Suprapubic skin (tissue), 4 donors: ENCODE measurements around the gene CD27. TPM values are rescaled to one million over a fixed set of nuclear protein-coding genes. Genes with fewer than 3 reads are reported as not detected.
A peak's percentile ranks its signal among the peaks of the same experiment; 100 is the strongest.

Source experiments
- DNase-seq, 2 donors: peaks; one replicate each; pipeline ENCODE4 v3.0.0-alpha.2; 2019; ENCODE audit warnings: low spot score in 2 of 2
- H3K27ac ChIP-seq: fragments of 200-600 bp; sonication (generic); one replicate; pipeline ENCODE4 v1.5.1; 2019
- H3K27me3 ChIP-seq: fragments of 200-600 bp; sonication (generic); one replicate; pipeline ENCODE4 v1.5.1; 2019
- H3K36me3 ChIP-seq: fragments of 200-600 bp; sonication (generic); one replicate; pipeline ENCODE4 v1.5.1; 2019
- H3K4me1 ChIP-seq: fragments of 200-600 bp; sonication (generic); one replicate; pipeline ENCODE4 v1.5.1; 2019
- H3K4me3 ChIP-seq: fragments of 200-600 bp; sonication (generic); one replicate; pipeline ENCODE4 v1.5.1; 2019; ENCODE audit warnings: mild to moderate bottlenecking
- H3K9me3 ChIP-seq: fragments of 200-600 bp; sonication (generic); one replicate; pipeline ENCODE4 v1.5.1; 2019
- CTCF ChIP-seq, 2 donors: fragments of 200-600 bp in 1 of 2; fragments of 450-650 bp in 1 of 2; sonication (generic) in 1 of 2; IDR thresholded peaks; one replicate each; pipeline ENCODE4 v1.5.1; 2016 to 2019; ENCODE audit warnings: antibody characterized with exemption in 2 of 2, mild to moderate bottlenecking in 1 of 2, moderate library complexity in 1 of 2
- EP300 ChIP-seq: sonication (generic); formaldehyde crosslinking; IDR thresholded peaks from one replicate; pipeline ENCODE4 v1.6.1; 2017; ENCODE audit warnings: antibody characterized with exemption
- POLR2A ChIP-seq, 2 donors: fragments of 450-650 bp; IDR thresholded peaks; one replicate each; pipeline ENCODE4 v1.6.1; 2017; ENCODE audit warnings: antibody characterized with exemption in 2 of 2, mild to moderate bottlenecking in 2 of 2, moderate library complexity in 2 of 2
- POLR2AphosphoS5 ChIP-seq, 3 donors: sonication (generic); formaldehyde crosslinking; IDR thresholded peaks; one replicate each; pipeline ENCODE4 v1.6.1; 2017; ENCODE audit warnings: antibody characterized with exemption in 3 of 3
- WGBS: methylation state at CpG from one replicate; pipeline ENCODE4 v1.1.5; 2018; 5-methylcytosine and 5-hydroxymethylcytosine counted together
- total RNA-seq, 4 donors: library from RNA; depleted of rRNA; stranded (reverse); fragments of >200 nt; gene quantifications; one replicate each; pipeline ENCODE4 v1.1.0, GENCODE V29; 2016

CD27 gene
- total RNA-seq, 4 donors from 2014 or later, result 1.9 TPM; not detected in 3

GRCh38 chr12:6443361-6443983 is 1.3 kb upstream of the CD27 start:
- TF ChIP-seq CTCF (IDR thresholded peaks at IDR 0.05) (no peak), POLR2AphosphoS5 (IDR thresholded peaks at IDR 0.05) (no peak), EP300 (no peak), POLR2A (IDR thresholded peaks at IDR 0.05) (no peak)
- WGBS, result 72% methylated on average over 7 of the region's 9 CpGs
- H3K36me3 ChIP-seq, result peaks cover 14% of the 10 kb centered on the region
- no peak overlapping the region for H3K27ac ChIP-seq
- H3K27me3 ChIP-seq, result no peaks in the 10 kb centered on the region
- no peaks in the 10 kb centered on the region for H3K9me3 ChIP-seq
- DNase-seq, result no peak
- no peak overlapping the region for H3K4me3 ChIP-seq
- no peaks in the 10 kb centered on the region for H3K4me1 ChIP-seq

- Histone ChIP-seq H3K4me1 (no peaks in the 10 kb centered on the region), H3K36me3 (peaks cover 14% of the 10 kb centered on the region), H3K27me3 (no peaks in the 10 kb centered on the region), H3K27ac (no peak overlapping the region), H3K4me3 (no peak overlapping the region), H3K9me3 (no peaks in the 10 kb centered on the region)
- TF ChIP-seq EP300 (no peak), POLR2A (IDR thresholded peaks at IDR 0.05) (no peak), POLR2AphosphoS5 (IDR thresholded peaks at IDR 0.05) (no peak), CTCF (IDR thresholded peaks at IDR 0.05) (no peak)
- 71% methylated on average over 4 of the region's 4 CpGs for WGBS
- no peak for DNase-seq
Observed at GRCh38 chr12:6444031-6444430, 724 bp upstream of the CD27 start.

GRCh38 chr12:6450091-6450868 is 5.5 kb downstream of the CD27 start:
- peak overlapping the region; percentile 98 for H3K27ac ChIP-seq
- H3K4me3 ChIP-seq, result peak overlapping the region; percentile 85
- peaks cover 27% of the 10 kb centered on the region for H3K4me1 ChIP-seq
- no peaks in the 10 kb centered on the region for H3K9me3 ChIP-seq
- no peaks in the 10 kb centered on the region for H3K27me3 ChIP-seq
- DNase-seq, result peak in 1 of 2 donors; percentile 60
- H3K36me3 ChIP-seq, result peaks cover 23% of the 10 kb centered on the region
- no peak for TF ChIP-seq CTCF (IDR thresholded peaks at IDR 0.05)
- no peak for TF ChIP-seq POLR2A (IDR thresholded peaks at IDR 0.05)
- no peak for TF ChIP-seq POLR2AphosphoS5 (IDR thresholded peaks at IDR 0.05)
- no peak for TF ChIP-seq EP300
- 72% methylated on average over 16 of the region's 16 CpGs for WGBS

GRCh38 chr12:6450869-6451347 is 6.2 kb downstream of the CD27 start:
- H3K9me3 ChIP-seq, result no peaks in the 10 kb centered on the region
- peak in 1 of 2 donors; percentile 73 for DNase-seq
- TF ChIP-seq EP300, result no peak
- peaks cover 27% of the 10 kb centered on the region for H3K4me1 ChIP-seq
- H3K27me3 ChIP-seq, result no peaks in the 10 kb centered on the region
- H3K4me3 ChIP-seq, result peak overlapping the region; percentile 85
- 3% methylated on average over 11 of the region's 11 CpGs for WGBS
- peak overlapping the region; percentile 98 for H3K27ac ChIP-seq
- H3K36me3 ChIP-seq, result peaks cover 18% of the 10 kb centered on the region

- no peaks in the 10 kb centered on the region for H3K27me3 ChIP-seq
- peaks cover 27% of the 10 kb centered on the region for H3K4me1 ChIP-seq
- peaks cover 18% of the 10 kb centered on the region for H3K36me3 ChIP-seq
- WGBS, result 1% methylated on average over 26 of the region's 27 CpGs
- H3K4me3 ChIP-seq, result peak within 1 kb of the TSS; percentile 85
- DNase-seq, result peak in 1 of 2 donors; percentile 85
- H3K27ac ChIP-seq, result peak within 1 kb of the TSS; percentile 98
- no peaks in the 10 kb centered on the region for H3K9me3 ChIP-seq
- no peak for TF ChIP-seq EP300
- no peak for TF ChIP-seq CTCF (IDR thresholded peaks at IDR 0.05)
- peak in 1 of 3 donors; percentile 10 for TF ChIP-seq POLR2AphosphoS5 (IDR thresholded peaks at IDR 0.05)
- peak in 1 of 2 donors; percentile 41 for TF ChIP-seq POLR2A (IDR thresholded peaks at IDR 0.05)
Observed at GRCh38 chr12:6451348-6452244, 6.8 kb downstream of the CD27 start, which contains the start of gene TAPBPL. Gene TAPBPL (plus strand): TSS chr12:6452042. CDS start chr12:6452249, 207 bp downstream.
